Sciatic nerve (tissue), 2 donors: ENCODE results near the gene EXOC4. TPM values are rescaled to one million over a fixed set of nuclear protein-coding genes. Genes with fewer than 3 reads are reported as not detected.

Experiments
- ATAC-seq: fragments of 200-7000 bp; cut with Tn5 transposase; one replicate; pipeline ENCODE4 v1.9.1; 2020; ENCODE audit warnings: mild to moderate bottlenecking, moderate library complexity
- DNase-seq: peaks from one replicate; pipeline ENCODE4 v3.0.0-alpha.2; 2020; ENCODE audit warnings: low spot score
- intact Hi-C: fragments of 100-400 bp; cut with DNase I; formaldehyde crosslinking; loops from one replicate; pipeline ENCODE4 v1.14.2; 2022
- total RNA-seq: library from RNA; stranded (reverse); fragmentation: NEBNext Ultra II Directional; extraction: Animal tissue kit (Norgen Biotek cat#: 25700); gene quantifications from one replicate; pipeline ENCODE4 v1.2.1, GENCODE V29; 2021
- donor health status: DM: no; HTN: no; CAD: no.
- donor health status: DM: no; HTN: no; CAD: no.

The EXOC4 gene
- total RNA-seq, 1 donor from 2014 or later: 109 TPM

DNA sequence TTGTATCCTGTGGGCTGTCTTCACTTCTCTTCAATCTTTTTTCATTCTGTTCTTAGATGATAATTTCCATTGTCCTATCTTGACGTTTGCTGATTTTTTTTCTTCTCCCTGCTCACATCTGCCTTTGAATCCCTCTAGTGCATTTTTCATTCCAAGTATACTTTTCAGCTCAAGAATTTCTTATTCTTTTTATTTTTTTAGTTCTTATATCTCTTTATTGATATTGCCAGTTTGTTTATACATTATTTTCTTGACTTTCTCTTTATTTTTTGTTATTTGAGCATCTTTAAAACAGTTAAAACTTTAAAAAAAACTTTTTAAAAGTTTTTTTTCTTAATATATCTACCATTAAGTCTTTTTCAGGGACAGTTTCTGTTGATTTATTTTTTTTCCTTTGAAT is 100.9 kb downstream of the EXOC4 start:
- intact Hi-C loops: no loop called here
- ATAC-seq (no peak), DNase-seq (no peak)

DNA sequence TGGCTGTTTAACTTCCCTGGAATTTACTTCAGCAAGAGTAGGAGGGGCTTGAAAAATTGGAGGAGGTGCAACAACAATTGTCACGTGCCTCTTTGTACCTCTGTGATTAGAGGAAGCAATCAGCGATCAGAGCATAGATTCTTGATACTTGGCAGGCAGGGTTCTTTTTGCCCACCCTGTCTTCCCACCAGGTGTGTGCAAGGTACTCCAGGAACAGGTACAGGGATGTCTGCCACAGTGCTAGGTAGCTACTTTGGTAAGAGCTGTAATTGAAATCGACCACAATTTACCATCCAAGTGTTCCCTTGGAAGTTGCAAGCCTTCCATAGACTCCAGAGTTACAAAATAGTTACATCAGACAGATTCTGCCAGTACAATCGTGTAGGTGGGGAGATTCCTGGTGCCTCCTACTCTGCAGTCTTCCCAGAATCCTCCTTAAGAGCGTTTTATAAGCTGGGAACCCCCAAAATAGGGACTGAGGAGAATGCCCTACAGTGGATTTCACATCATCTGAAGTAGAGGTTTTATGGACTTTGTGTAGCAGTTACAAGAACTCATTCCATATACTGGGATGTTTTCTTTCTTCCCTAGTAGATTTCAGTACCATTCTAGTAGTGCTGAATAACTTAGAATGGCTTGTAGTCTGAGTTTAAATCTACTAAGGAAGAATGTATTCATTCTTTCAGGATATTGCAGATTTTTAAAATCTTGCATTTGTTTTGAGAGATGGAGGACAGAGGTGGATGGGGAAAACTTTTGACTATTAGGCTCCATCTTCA is 101.9 kb downstream of the EXOC4 start:
- ATAC-seq: no peak
- intact Hi-C loops: no loop called here
- DNase-seq: no peak

GRCh38 chr7:133355325-133355708 is 102.4 kb downstream of the EXOC4 start:
- intact Hi-C loops: no loop called here
- DNase-seq (no peak), ATAC-seq (no peak)

DNA sequence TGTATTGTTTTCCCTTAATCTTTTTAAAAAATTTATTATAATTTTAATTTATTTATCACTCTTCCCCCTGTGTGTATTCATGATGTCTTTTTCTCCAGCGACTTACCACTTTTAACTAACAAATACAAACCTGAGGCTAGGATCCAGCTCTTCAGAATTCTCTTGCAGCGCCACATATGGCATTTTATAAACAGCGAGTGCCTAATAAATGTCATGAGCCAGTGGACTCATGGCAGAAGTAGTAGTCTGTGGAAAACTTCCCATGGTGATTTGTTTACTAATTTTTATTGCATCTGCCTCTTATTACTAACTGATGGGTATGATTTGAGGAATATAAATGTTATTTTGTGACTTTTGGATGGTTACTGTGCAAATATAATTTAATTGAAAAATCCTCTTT is 102.9 kb downstream of the EXOC4 start:
- intact Hi-C loops: no loop called here
- DNase-seq: no peak
- no peak for ATAC-seq

- DNase-seq: no peak
- no peak for ATAC-seq
- intact Hi-C loops: no loop called here
Observed at GRCh38 chr7:133358708-133359107, 105.8 kb downstream of the EXOC4 start.

- intact Hi-C loops: no loop called here
- DNase-seq: no peak
- ATAC-seq: no peak
Observed at GRCh38 chr7:133359449-133359848, 106.6 kb downstream of the EXOC4 start.

GRCh38 chr7:133360201-133360600 is 107.3 kb downstream of the EXOC4 start:
- no peak for DNase-seq
- intact Hi-C loops: no loop called here
- no peak for ATAC-seq

DNA sequence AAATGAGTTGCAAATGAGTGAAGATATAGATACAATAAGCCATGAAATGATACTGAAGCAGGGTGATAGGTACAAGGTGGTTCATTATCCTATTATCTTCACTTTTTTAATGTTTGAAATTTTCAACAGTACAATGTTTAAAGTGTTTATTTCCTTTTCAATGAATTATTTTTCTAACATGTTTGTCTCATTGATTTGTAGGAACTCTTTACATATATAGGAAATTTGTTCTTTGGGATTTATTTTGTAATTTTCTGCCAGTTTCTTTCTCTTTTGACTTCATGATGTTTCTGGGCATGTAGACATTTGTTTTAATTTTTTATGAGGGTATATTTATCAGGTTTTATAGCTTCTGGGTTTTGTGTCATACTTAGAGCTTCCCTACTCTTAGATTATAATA is 108.9 kb downstream of the EXOC4 start:
- ATAC-seq: no peak
- no peak for DNase-seq
- intact Hi-C loops: no loop called here

GRCh38 chr7:133364959-133365690 is 112.2 kb downstream of the EXOC4 start:
- intact Hi-C loops: no loop called here
- ATAC-seq: peak; percentile 88
- DNase-seq: no peak

- intact Hi-C loops: no loop called here
- DNase-seq (no peak), ATAC-seq (no peak)
Observed at GRCh38 chr7:133365917-133366316, 113.0 kb downstream of the EXOC4 start.

GRCh38 chr7:133367561-133367960 is 114.7 kb downstream of the EXOC4 start:
- DNase-seq: no peak
- no peak for ATAC-seq
- intact Hi-C loops: no loop called here

- no peak for DNase-seq
- intact Hi-C loops: no loop called here
- no peak for ATAC-seq
Observed at GRCh38 chr7:133369130-133369529, 116.3 kb downstream of the EXOC4 start.

- ATAC-seq: no peak
- DNase-seq: no peak
- intact Hi-C loops: no loop called here
Observed at GRCh38 chr7:133371616-133372015, 118.7 kb downstream of the EXOC4 start.

- ATAC-seq (no peak), DNase-seq (no peak)
- intact Hi-C loops: no loop called here
Observed at GRCh38 chr7:133372337-133372736, 119.5 kb downstream of the EXOC4 start.

DNA sequence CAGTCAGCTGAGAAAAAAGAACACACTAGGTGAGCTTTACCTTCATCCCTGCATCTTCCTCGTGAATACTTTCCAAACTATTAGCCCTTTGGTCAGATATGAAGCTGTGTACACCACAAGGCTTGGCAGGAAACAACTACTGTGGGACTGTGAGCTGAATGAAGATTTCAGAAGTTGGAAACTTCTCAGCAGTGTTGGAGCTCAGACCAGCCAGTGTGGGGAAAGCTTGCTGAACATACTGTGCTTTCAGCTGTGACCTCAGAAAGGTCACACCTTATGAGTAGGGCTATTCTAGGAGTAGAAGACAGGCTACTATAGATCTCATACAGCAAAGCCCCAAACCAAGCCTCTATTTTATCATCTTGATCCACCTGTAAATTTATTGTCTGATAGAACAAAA is 123.6 kb downstream of the EXOC4 start:
- DNase-seq (no peak), ATAC-seq (no peak)
- intact Hi-C loops: no loop called here

DNA sequence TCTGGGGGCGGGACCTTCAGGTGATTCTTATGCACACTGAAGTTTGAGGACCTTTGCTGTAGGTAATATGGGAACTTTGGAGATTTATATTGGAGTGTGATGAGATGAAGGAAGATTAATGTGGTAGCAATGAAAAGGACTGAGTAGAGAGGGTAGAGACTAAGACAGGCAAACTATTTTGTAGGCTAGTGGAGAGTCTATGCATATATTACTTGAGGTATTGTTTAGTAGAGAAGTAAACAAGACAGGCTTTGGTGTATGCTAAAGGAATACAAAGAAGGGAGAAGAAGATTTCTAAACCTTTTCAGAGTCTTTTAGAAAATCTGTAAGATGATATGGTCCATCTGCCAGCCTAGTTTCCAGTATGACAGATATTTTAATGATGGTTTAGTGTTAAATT is 129.1 kb downstream of the EXOC4 start:
- no peak for DNase-seq
- ATAC-seq: no peak
- intact Hi-C loops: no loop called here

GRCh38 chr7:133382775-133383559 is 130.1 kb downstream of the EXOC4 start:
- intact Hi-C loops: no loop called here
- no peak for ATAC-seq
- DNase-seq: no peak

DNA sequence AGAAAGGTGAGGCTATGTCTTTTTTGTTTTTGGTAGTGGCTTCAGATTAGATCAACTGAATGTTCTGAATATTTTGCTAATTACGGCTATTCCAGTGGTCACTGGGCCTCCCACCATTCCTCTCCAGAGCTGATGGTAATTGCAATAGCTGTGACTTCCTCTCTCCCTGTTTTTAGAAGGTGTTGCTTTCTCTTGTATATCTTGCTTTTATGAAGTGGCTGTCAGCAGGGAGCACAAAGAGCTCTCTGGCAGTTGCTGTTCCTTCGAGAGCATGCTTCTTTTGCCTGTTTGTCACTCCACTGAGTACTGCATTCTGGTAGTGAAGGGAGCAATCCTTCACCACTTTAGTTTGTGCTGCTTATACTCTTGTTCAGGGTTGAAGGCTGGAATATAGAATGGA is 133.3 kb downstream of the EXOC4 start:
- ATAC-seq: no peak
- intact Hi-C loops: no loop called here
- DNase-seq: no peak

DNA sequence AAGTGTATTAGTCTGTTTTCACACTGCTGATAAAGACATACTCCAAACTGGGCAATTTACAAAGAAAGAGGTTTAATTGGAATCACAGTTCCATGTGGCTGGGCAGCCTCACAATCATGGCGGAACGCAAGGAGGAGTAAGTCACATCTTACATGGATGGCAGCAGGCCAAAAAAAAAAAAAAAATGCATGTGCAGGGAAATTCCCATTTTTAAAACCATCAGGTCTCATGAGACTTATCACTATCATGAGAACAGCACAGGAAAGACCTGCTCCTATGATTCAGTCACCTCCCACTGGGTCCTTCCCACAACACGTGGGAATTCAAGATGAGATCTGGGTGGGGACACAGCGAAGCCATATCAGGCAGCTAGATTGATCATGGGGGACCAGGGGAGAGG is 136.8 kb downstream of the EXOC4 start:
- intact Hi-C loops: no loop called here
- no peak for ATAC-seq
- DNase-seq: no peak

DNA sequence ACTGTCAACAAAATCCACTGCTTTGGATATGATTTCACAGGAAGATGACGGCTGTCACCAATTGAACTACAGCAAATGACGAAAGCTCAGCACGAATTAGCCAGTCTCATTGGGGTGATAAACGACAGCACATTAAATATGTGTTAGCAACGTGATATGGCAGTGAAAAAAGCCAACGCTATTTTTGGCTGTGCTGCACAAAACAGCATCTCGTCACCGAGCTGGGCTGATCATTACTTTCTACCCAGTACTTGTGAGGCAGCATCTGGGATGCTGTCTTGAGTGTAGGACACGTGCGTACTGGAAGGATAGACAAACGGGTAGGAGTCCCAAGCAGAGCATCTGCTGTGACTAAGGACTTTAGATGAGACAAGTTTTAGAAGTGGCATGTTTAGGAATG is 138.3 kb downstream of the EXOC4 start:
- DNase-seq (no peak), ATAC-seq (no peak)
- intact Hi-C loops: no loop called here
